Right lobe of liver (tissue), 6 donors: Measurements from ENCODE around the gene PSMD2. TPM values are rescaled to one million over a fixed set of nuclear protein-coding genes. Genes with fewer than 3 reads are reported as not detected.

Source experiments
- ATAC-seq, 4 donors: fragments of 200-7000 bp; cut with Tn5 transposase; one replicate each; pipeline ENCODE4 v1.9.1; 2020; ENCODE audit warnings: mild to moderate bottlenecking in 4 of 4, moderate library complexity in 4 of 4
- DNase-seq, 3 donors: peaks; one replicate each; pipeline ENCODE4 v3.0.0-alpha.2; 2020
- H3K27ac ChIP-seq, 3 donors: fragments of 200-600 bp; one replicate each; pipeline ENCODE4 v1.8.0; 2022
- H3K27me3 ChIP-seq, 2 donors: fragments of 200-600 bp; one replicate each; pipeline ENCODE4 v1.8.0; 2022
- H3K36me3 ChIP-seq, 4 donors: fragments of 200-600 bp; sonication (generic) in 1 of 4; one replicate each; pipeline versions ENCODE4 v1.5.1 to v1.8.0; 2017 to 2022; ENCODE audit warnings: control low read depth in 1 of 4
- H3K4me1 ChIP-seq, 4 donors: fragments of 200-600 bp; sonication (generic) in 1 of 4; one replicate each; pipeline versions ENCODE4 v1.5.1 to v1.8.0; 2017 to 2022; ENCODE audit warnings: control low read depth in 1 of 4
- H3K4me3 ChIP-seq, 3 donors: fragments of 200-600 bp; one replicate each; pipeline ENCODE4 v1.8.0; 2022
- H3K9me3 ChIP-seq, 4 donors: fragments of 200-600 bp; sonication (generic) in 1 of 4; one replicate each; pipeline versions ENCODE4 v1.5.1 to v1.8.0; 2017 to 2022; ENCODE audit warnings: control low read depth in 1 of 4
- POLR2A ChIP-seq: fragments of 450-650 bp; IDR thresholded peaks from one replicate; pipeline ENCODE4 v1.6.1; 2017; ENCODE audit warnings: antibody characterized with exemption, mild to moderate bottlenecking
- WGBS: methylation state at CpG from one replicate; pipeline ENCODE4 v1.1.6; 2018; ENCODE audit warnings: low coverage, low lambda C conversion rate; ENCODE audit not compliant: insufficient coverage; ENCODE audit errors: missing lambda C conversion rate; 5-methylcytosine and 5-hydroxymethylcytosine counted together
- intact Hi-C, 2 donors: fragments of 100-400 bp; cut with DNase I; formaldehyde crosslinking; loops; one replicate each; pipeline versions ENCODE4 v1.11.2 to v1.14.1; 2022
- total RNA-seq, 6 experiments: library from RNA; depleted of rRNA in 2 of 6; stranded (reverse); fragments of >200 nt in 2 of 6; fragmentation: NEBNext Ultra II Directional in 3 of 6; extraction: Animal tissue kit (Norgen Biotek cat#: 25700) in 3 of 6; gene quantifications; one replicate each; pipeline versions ENCODE4 v1.1.0 to v1.2.4, GENCODE V29; 2016 to 2023
- TF ChIP-seq, protein P1 (sequence below), 4 donors: fragments of 200-600 bp in 3 of 4; fragments of 450-650 bp in 1 of 4; IDR thresholded peaks; one replicate each; pipeline versions ENCODE4 v1.5.1 to v1.8.0; 2016 to 2022; ENCODE audit warnings: antibody characterized with exemption in 4 of 4, mild to moderate bottlenecking in 2 of 4
- donor health status: DM: no; HTN: yes; CAD: no.
- donor health status: DM: no; HTN: no; CAD: no.
- donor health status: DM: no; HTN: no; CAD: no.
- donor health status: DM: no; HTN: yes; CAD: no.
- donor health status: DM: no; HTN: yes; CAD: no.

Gene PSMD2
- total RNA-seq, 6 experiments from 2014 or later = 85.5 to 153 (median 103) TPM

DNA sequence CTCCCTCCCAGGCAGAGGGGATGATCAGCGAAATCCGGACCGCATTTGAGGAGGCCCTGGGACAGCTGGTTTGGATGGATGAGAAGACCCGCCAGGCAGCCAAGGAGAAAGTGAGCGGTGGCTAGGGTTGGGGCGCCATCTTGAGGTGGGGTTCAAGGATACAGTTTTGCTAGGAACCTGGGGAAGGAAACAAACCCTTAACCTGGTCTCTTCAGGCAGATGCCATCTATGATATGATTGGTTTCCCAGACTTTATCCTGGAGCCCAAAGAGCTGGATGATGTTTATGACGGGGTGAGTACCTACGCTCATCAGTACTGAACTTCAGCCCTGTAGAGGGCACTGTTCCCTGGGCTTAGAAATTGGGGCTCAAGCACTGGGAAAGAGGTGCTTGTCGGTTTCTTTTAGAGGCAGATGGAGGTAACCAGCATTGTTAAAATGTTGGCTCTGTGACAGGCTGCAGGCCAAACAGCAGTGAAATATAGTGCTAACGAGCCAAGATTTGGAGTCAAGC lies 9.6 kb upstream of the PSMD2 start:
- 3% methylated on average over 10 of the region's 10 CpGs for WGBS
- no peaks in the 10 kb centered on the region for H3K36me3 ChIP-seq
- no peaks in the 10 kb centered on the region for H3K4me1 ChIP-seq
- H3K27me3 ChIP-seq = no peaks in the 10 kb centered on the region
- intact Hi-C loops = loop anchor here in 1 of 2 donors (10.0 kb wide), 1 partner anchor 395 kb away; no protein-coding TSS in a partner anchor
- ATAC-seq (peak; percentile 73 to 80 (median 76)), DNase-seq (peak in 2 of 3 donors; percentile 38 to 66)
- H3K27ac ChIP-seq = no peak overlapping the region
- TF ChIP-seq, protein P1, sequence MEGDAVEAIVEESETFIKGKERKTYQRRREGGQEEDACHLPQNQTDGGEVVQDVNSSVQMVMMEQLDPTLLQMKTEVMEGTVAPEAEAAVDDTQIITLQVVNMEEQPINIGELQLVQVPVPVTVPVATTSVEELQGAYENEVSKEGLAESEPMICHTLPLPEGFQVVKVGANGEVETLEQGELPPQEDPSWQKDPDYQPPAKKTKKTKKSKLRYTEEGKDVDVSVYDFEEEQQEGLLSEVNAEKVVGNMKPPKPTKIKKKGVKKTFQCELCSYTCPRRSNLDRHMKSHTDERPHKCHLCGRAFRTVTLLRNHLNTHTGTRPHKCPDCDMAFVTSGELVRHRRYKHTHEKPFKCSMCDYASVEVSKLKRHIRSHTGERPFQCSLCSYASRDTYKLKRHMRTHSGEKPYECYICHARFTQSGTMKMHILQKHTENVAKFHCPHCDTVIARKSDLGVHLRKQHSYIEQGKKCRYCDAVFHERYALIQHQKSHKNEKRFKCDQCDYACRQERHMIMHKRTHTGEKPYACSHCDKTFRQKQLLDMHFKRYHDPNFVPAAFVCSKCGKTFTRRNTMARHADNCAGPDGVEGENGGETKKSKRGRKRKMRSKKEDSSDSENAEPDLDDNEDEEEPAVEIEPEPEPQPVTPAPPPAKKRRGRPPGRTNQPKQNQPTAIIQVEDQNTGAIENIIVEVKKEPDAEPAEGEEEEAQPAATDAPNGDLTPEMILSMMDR (IDR thresholded peaks at IDR 0.05) = peak; percentile 50 to 64 (median 54)
- no peak for TF ChIP-seq POLR2A
- H3K4me3 ChIP-seq = no peak overlapping the region
- H3K9me3 ChIP-seq = no peaks in the 10 kb centered on the region

DNA sequence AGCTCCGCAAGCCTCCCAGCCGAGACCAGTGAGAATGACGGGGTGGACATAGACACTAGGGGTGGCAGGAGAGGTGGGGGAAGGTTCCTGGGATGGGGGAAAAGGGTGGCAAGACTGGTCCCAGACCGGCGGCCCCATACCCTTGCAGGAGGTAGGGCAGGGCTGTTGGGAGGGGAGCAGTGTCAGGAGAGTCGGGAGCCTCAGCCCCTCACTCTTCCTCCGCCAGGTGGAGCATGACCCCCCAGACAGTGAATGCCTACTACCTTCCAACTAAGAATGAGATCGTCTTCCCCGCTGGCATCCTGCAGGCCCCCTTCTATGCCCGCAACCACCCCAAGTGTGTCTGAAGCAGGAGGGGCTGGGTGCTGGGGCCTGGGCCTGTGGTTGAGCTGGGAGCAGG lies 8.7 kb upstream of the PSMD2 start:
- WGBS = 50% methylated on average over 2 of the region's 10 CpGs
- TF ChIP-seq, protein P1 (IDR thresholded peaks at IDR 0.05) = no peak
- no peak for TF ChIP-seq POLR2A
- intact Hi-C loops = loop anchor here in 1 of 2 donors (10.0 kb wide), 1 partner anchor 396 kb away; no protein-coding TSS in a partner anchor

DNA sequence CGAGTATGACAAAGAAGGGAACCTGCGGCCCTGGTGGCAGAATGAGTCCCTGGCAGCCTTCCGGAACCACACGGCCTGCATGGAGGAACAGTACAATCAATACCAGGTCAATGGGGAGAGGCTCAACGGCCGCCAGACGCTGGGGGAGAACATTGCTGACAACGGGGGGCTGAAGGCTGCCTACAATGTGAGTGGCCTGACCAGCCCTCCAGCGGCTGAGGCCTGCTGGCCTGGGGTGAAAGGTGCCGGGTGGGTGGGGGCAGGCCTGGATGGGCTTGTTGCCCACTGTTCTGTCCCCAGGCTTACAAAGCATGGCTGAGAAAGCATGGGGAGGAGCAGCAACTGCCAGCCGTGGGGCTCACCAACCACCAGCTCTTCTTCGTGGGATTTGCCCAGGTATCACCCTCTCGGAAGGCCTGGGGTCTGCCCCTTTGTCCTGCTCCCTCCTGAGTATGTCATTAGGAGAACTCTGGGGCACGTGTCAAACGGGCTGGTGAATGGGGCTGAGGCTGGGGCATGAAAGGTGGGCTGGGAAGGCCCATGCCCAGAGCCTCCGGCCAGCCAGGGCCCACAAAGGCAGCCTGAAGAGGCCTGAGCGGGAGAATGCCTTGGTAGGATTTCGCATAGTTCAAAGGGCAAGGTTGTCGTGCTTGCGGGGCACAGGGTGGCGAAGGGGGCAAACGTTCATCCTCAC lies 7.8 kb upstream of the PSMD2 start:
- ATAC-seq (no peak), DNase-seq (no peak)
- Histone ChIP-seq H3K27me3 (no peaks in the 10 kb centered on the region), H3K36me3 (no peaks in the 10 kb centered on the region), H3K4me1 (no peaks in the 10 kb centered on the region), H3K4me3 (no peak overlapping the region), H3K27ac (no peak overlapping the region), H3K9me3 (no peaks in the 10 kb centered on the region)
- 63% methylated on average over 12 of the region's 22 CpGs for WGBS
- intact Hi-C loops = loop anchor here in 1 of 2 donors (10.0 kb wide), 1 partner anchor 396 kb away; no protein-coding TSS in a partner anchor
- TF ChIP-seq POLR2A = no peak
- TF ChIP-seq, protein P1 (IDR thresholded peaks at IDR 0.05) = no peak

More for the DNA sequence above, 8.7 kb upstream of the PSMD2 start:
- Histone ChIP-seq H3K9me3 (no peaks in the 10 kb centered on the region), H3K36me3 (no peaks in the 10 kb centered on the region), H3K27ac (no peak overlapping the region), H3K4me1 (no peaks in the 10 kb centered on the region), H3K27me3 (no peaks in the 10 kb centered on the region), H3K4me3 (no peak overlapping the region)
- ATAC-seq = no peak
- DNase-seq = no peak

DNA sequence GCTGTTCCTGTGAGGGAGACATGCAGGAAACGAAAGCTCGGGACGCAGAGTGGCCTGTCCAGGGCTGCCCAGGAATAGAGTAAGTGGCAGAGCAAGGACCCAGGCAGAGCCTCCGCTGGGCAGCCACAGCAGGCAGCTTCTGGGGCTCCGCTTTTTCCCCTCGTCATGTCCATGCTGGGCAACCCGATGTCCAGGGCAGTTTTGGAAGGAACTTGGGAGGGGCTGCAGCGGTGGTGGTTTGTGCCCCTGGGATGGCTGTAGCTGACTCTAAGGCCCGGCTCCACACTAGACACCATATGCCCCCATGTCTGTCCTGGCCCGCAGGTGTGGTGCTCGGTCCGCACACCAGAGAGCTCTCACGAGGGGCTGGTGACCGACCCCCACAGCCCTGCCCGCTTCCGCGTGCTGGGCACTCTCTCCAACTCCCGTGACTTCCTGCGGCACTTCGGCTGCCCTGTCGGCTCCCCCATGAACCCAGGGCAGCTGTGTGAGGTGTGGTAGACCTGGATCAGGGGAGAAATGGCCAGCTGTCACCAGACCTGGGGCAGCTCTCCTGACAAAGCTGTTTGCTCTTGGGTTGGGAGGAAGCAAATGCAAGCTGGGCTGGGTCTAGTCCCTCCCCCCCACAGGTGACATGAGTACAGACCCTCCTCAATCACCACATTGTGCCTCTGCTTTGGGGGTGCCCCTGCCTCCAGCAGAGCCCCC lies 7.1 kb upstream of the PSMD2 start:
- Histone ChIP-seq H3K36me3 (no peaks in the 10 kb centered on the region), H3K4me1 (no peaks in the 10 kb centered on the region), H3K27ac (no peak overlapping the region), H3K27me3 (no peaks in the 10 kb centered on the region), H3K9me3 (no peaks in the 10 kb centered on the region), H3K4me3 (no peak overlapping the region)
- WGBS = 82% methylated on average over 2 of the region's 21 CpGs
- intact Hi-C loops = loop anchor here in 1 of 2 donors (10.0 kb wide), 1 partner anchor 397 kb away; no protein-coding TSS in a partner anchor
- DNase-seq (no peak), ATAC-seq (no peak)
- no peak for TF ChIP-seq POLR2A
- TF ChIP-seq, protein P1 (IDR thresholded peaks at IDR 0.05) = no peak
